H9 (cell line): Measurements from ENCODE around the gene OSGIN1. TPM values are rescaled to one million over a fixed set of nuclear protein-coding genes. Genes with fewer than 3 reads are reported as not detected.

ENCODE experiments used
- DNase-seq: peaks from one replicate; pipeline ENCODE4 v3.0.0-alpha.2; 2017
- H2AFZ ChIP-seq: one replicate; pipeline ENCODE4 v1.6.1; 2013; ENCODE audit warnings: mild to moderate bottlenecking, low read length, control low read depth, moderate library complexity
- H2AK5ac ChIP-seq: 2 replicates; pipeline ENCODE4 v1.6.1; 2013; ENCODE audit warnings: low read length, control low read depth, mixed read lengths; ENCODE audit not compliant: insufficient read length
- H2BK120ac ChIP-seq: one replicate; pipeline ENCODE4 v1.6.1; 2013; ENCODE audit warnings: low read depth, mild to moderate bottlenecking, low read length, control low read depth, inconsistent platforms; ENCODE audit not compliant: poor library complexity, severe bottlenecking
- H2BK12ac ChIP-seq: 2 replicates; pipeline ENCODE4 v1.6.1; 2013; ENCODE audit warnings: low read length, control low read depth, mixed read lengths, low read depth; ENCODE audit not compliant: insufficient read length
- H2BK15ac ChIP-seq: 2 replicates; pipeline ENCODE4 v1.6.1; 2013; ENCODE audit warnings: low read depth, low read length, control low read depth
- H2BK20ac ChIP-seq: one replicate; pipeline ENCODE4 v1.6.1; 2013; ENCODE audit warnings: low read depth, mild to moderate bottlenecking, low read length, control low read depth, inconsistent platforms; ENCODE audit not compliant: poor library complexity, severe bottlenecking
- H2BK5ac ChIP-seq: 2 replicates; pipeline ENCODE4 v1.6.1; 2013; ENCODE audit warnings: low read length, control low read depth, mixed read lengths; ENCODE audit not compliant: insufficient read length
- H3K14ac ChIP-seq: 2 replicates; pipeline ENCODE4 v1.6.1; 2013; ENCODE audit warnings: low read length, control low read depth; ENCODE audit not compliant: insufficient read depth
- H3K18ac ChIP-seq: 2 replicates; pipeline ENCODE4 v1.6.1; 2013; ENCODE audit warnings: low read depth, mild to moderate bottlenecking, mixed read lengths, low read length, control low read depth; ENCODE audit not compliant: insufficient read length
- H3K23ac ChIP-seq: 2 replicates; pipeline ENCODE4 v1.6.1; 2013; ENCODE audit warnings: low read length, control low read depth, mixed read lengths, low read depth; ENCODE audit not compliant: insufficient read length
- H3K23me2 ChIP-seq: 2 replicates; pipeline ENCODE4 v1.6.1; 2013; ENCODE audit warnings: low read depth, mild to moderate bottlenecking, mixed read lengths, low read length, control low read depth; ENCODE audit not compliant: insufficient read length, poor library complexity, severe bottlenecking
- H3K27ac ChIP-seq: 2 replicates; pipeline ENCODE4 v1.5.1; 2013; ENCODE audit warnings: low read length, control low read depth, mixed read lengths, low read depth; ENCODE audit not compliant: insufficient read length
- H3K27me3 ChIP-seq: 2 replicates; pipeline ENCODE4 v1.6.1; 2013; ENCODE audit warnings: low read length, control low read depth, inconsistent platforms; ENCODE audit not compliant: insufficient read depth
- H3K4ac ChIP-seq: 2 replicates; pipeline ENCODE4 v1.6.1; 2013; ENCODE audit warnings: low read depth, mild to moderate bottlenecking, control low read depth, inconsistent platforms, low read length, moderate library complexity
- H3K4me1 ChIP-seq: 2 replicates; pipeline ENCODE4 v1.6.1; 2013; ENCODE audit warnings: low read length, control low read depth, inconsistent platforms; ENCODE audit not compliant: insufficient read depth
- H3K4me2 ChIP-seq: 2 replicates; pipeline ENCODE4 v1.6.1; 2013; ENCODE audit warnings: low read length, control low read depth, mixed read lengths; ENCODE audit not compliant: insufficient read length, insufficient read depth
- H3K56ac ChIP-seq: 2 replicates; pipeline ENCODE4 v1.6.1; 2013; ENCODE audit warnings: low read depth, mild to moderate bottlenecking, mixed read lengths, low read length, control low read depth; ENCODE audit not compliant: insufficient read length
- H3K79me1 ChIP-seq: 2 replicates; pipeline ENCODE4 v1.6.1; 2013; ENCODE audit warnings: low read depth, mild to moderate bottlenecking, moderate library complexity, low read length, control low read depth, inconsistent platforms; ENCODE audit not compliant: insufficient read depth, poor library complexity, severe bottlenecking
- H3K79me2 ChIP-seq: 2 replicates; pipeline ENCODE4 v1.6.1; 2013; ENCODE audit warnings: low read length, control low read depth, inconsistent platforms; ENCODE audit not compliant: insufficient read depth
- H3K9ac ChIP-seq: 2 replicates; pipeline ENCODE4 v1.6.1; 2013; ENCODE audit warnings: low read length, control low read depth, mixed read lengths; ENCODE audit not compliant: insufficient read length; ENCODE audit errors: extremely low read depth
- H3K9me3 ChIP-seq: one replicate; pipeline ENCODE4 v1.6.1; 2013; ENCODE audit warnings: low read depth, low read length, inconsistent platforms; ENCODE audit not compliant: control insufficient read depth
- H3T11ph ChIP-seq: one replicate; pipeline ENCODE4 v1.6.1; 2013; ENCODE audit warnings: mild to moderate bottlenecking, low read length, control low read depth, inconsistent platforms
- H4K20me1 ChIP-seq: one replicate; pipeline ENCODE4 v1.6.1; 2013; ENCODE audit not compliant: control insufficient read depth, insufficient read length, insufficient read depth
- H4K5ac ChIP-seq: 2 replicates; pipeline ENCODE4 v1.6.1; 2013; ENCODE audit warnings: low read depth, mild to moderate bottlenecking, mixed read lengths, low read length, control low read depth; ENCODE audit not compliant: insufficient read length
- H4K8ac ChIP-seq: replicated peaks from 2 replicates; pipeline ENCODE4 v1.6.1; 2013; ENCODE audit warnings: low read length, control low read depth, mixed read lengths, low read depth; ENCODE audit not compliant: insufficient read length
- H4K91ac ChIP-seq: 2 replicates; pipeline ENCODE4 v1.6.1; 2013; ENCODE audit warnings: low read depth, mild to moderate bottlenecking, moderate library complexity, mixed read lengths, low read length, control low read depth; ENCODE audit not compliant: insufficient read length
- H3K27ac Mint-ChIP-seq, 3 experiments: 2 replicates in 2 of 3; 3 replicates in 1 of 3; pipeline ENCODE4 v1.8.0; 2020 to 2021; ENCODE audit warnings: mixed read lengths in 3 of 3, mild to moderate bottlenecking in 1 of 3, moderate library complexity in 1 of 3
- H3K27me3 Mint-ChIP-seq: 2 replicates; pipeline ENCODE4 v1.8.0; 2021; ENCODE audit warnings: low read depth, mild to moderate bottlenecking, moderate library complexity, mixed read lengths
- H3K36me3 Mint-ChIP-seq, 3 experiments: 2 replicates in 2 of 3; 3 replicates in 1 of 3; pipeline ENCODE4 v1.8.0; 2020 to 2021; ENCODE audit warnings: low read depth in 3 of 3, mixed read lengths in 3 of 3; ENCODE audit not compliant: insufficient read depth in 1 of 3
- H3K4me1 Mint-ChIP-seq, 2 experiments: 2 replicates each; pipeline ENCODE4 v1.8.0; 2020; ENCODE audit warnings: mixed read lengths in 2 of 2
- H3K4me3 Mint-ChIP-seq, 2 experiments: 2 replicates in 1 of 2; 3 replicates in 1 of 2; pipeline ENCODE4 v1.8.0; 2020 to 2021; ENCODE audit warnings: mild to moderate bottlenecking in 2 of 2, mixed read lengths in 2 of 2, moderate library complexity in 1 of 2
- H3K9me3 Mint-ChIP-seq, 2 experiments: 2 replicates in 1 of 2; 3 replicates in 1 of 2; pipeline ENCODE4 v1.8.0; 2020; ENCODE audit warnings: mild to moderate bottlenecking in 2 of 2, mixed read lengths in 2 of 2, moderate library complexity in 1 of 2
- CTCF ChIP-seq: fragments of 200-600 bp; sonication (generic); conservative IDR thresholded peaks from 3 replicates; pipeline ENCODE4 v1.8.0; 2021; ENCODE audit warnings: antibody characterized with exemption, mild to moderate bottlenecking
- WGBS: extraction: QIAGEN DNeasy Blood & Tissue Kit; methylation state at CpG from one replicate; pipeline ENCODE4 v1.1.7; 2013; ENCODE audit warnings: missing lambda C conversion rate, low lambda C conversion rate, mixed read lengths; ENCODE audit not compliant: insufficient read length; ENCODE audit errors: extremely low coverage; 5-methylcytosine and 5-hydroxymethylcytosine counted together
- total RNA-seq: library from RNA; stranded (reverse); gene quantifications from 2 replicates; pipeline ENCODE4 v1.2.1, GENCODE V29; 2021

OSGIN1 gene
- total RNA-seq, 1 experiment from 2014 or later: 0.63 TPM

GRCh38 chr16:83948914-83949723 is 3.9 kb upstream of the OSGIN1 start:
- Histone ChIP-seq H4K8ac (no peak overlapping the region), H2BK12ac (no peak overlapping the region), H3K4me1 (no peaks in the 10 kb centered on the region), H2AK5ac (no peak overlapping the region), H3K27me3 (no peaks in the 10 kb centered on the region), H2BK5ac (no peak overlapping the region), H3K4ac (no peak overlapping the region), H3T11ph (no peak overlapping the region), H2BK15ac (no peak overlapping the region), H3K9me3 (no peaks in the 10 kb centered on the region), H3K79me2 (no peaks in the 10 kb centered on the region), H3K18ac (no peak overlapping the region), H3K23ac (no peak overlapping the region), H3K14ac (no peak overlapping the region), H2BK120ac (no peak overlapping the region), H4K5ac (no peak overlapping the region), H2AFZ (no peak overlapping the region), H3K9ac (no peak overlapping the region), H3K56ac (no peak overlapping the region), H3K27ac (no peak overlapping the region), H4K91ac (no peak overlapping the region), H3K79me1 (no peaks in the 10 kb centered on the region), H3K4me2 (no peak overlapping the region), H3K23me2 (no peaks in the 10 kb centered on the region), H2BK20ac (no peak overlapping the region), H4K20me1 (no peaks in the 10 kb centered on the region)
- H3K4me3 Mint-ChIP-seq: no peak overlapping the region; a peak in 1 of 5 replicates
- H3K27ac Mint-ChIP-seq: peak overlapping the region in 2 of 3 experiments; percentile 20 to 62; a peak in 2 of 7 replicates
- no CpG with 5 or more reads among the region's 13 CpGs for WGBS
- H3K27me3 Mint-ChIP-seq: peaks cover 2% of the 10 kb centered on the region; the same call in 1 of the 2 replicates
- no peak for TF ChIP-seq CTCF
- H3K4me1 Mint-ChIP-seq: peaks cover 3 to 8% of the 10 kb centered on the region in 2 experiments
- H3K9me3 Mint-ChIP-seq: no peaks in the 10 kb centered on the region; a peak in 2 of 5 replicates
- no peaks in the 10 kb centered on the region for H3K36me3 Mint-ChIP-seq
- no peak for DNase-seq
